ENCODE results near the gene AP1M1. TPM values are rescaled to one million over a fixed set of nuclear protein-coding genes. Genes with fewer than 3 reads are reported as not detected.

Gene AP1M1
- total and polyA plus RNA-seq, 2 of the 4 experiments (the other 2 are of a cell fraction) = 85.1 to 99.1 TPM

DNA sequence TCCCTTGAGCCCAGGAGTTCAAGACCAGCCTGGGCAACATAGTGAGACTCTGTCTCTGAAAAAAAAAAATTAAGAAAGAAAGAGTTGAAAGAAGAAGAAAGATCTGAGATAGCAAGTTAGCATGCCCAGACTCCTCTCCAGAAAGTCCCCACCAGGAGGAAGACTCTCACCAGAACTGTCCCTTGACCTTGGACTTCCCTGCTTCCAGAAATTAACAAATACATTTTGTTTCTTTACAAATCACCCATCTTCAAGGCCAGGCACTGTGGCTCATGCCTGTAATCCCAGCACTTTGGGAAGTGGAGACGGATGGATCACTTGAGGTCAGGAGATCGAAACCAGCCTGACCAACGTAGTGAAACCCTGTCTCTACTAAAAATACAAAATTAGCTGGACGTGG is 82.6 kb downstream of the AP1M1 start:
- H4K20me1 ChIP-seq (ENCODE audit: insufficient read depth, low read length) = 0 out of 2 replicates have a peak, but pooled peaks cover 4% of the 10 kb centered on the region
- intact Hi-C loops (cut with micrococcal nuclease) (loop anchor here (5.0 kb wide), 1 partner anchor 37 kb away; no protein-coding TSS in a partner anchor), in situ Hi-C loops (cut with MboI; ENCODE audit: low sequenced_read_pairs) (no loop called here), dilution Hi-C loops (cut with HindIII; ENCODE audit: low sequenced_read_pairs, unreplicated experiment) (no loop called here)
- H3K27me3 ChIP-seq (ENCODE audit: control insufficient read depth, insufficient read depth, low read length) = peaks cover 14% of the 10 kb centered on the region
- peaks cover 2% of the 10 kb centered on the region; the same call in 1 of the 2 replicates for H3K9me3 ChIP-seq (ENCODE audit: control insufficient read depth, insufficient read depth, low read length)
- H2BK5ac ChIP-seq (ENCODE audit: low read depth, low read length, poor library complexity, severe bottlenecking) = no peak overlapping the region
- no peak overlapping the region for H3K4me3 ChIP-seq (ENCODE audit: insufficient read depth, low read depth, low read length)
- H3K4me2 ChIP-seq (ENCODE audit: low read depth, low read length) = no peak overlapping the region
- H3K23ac ChIP-seq (ENCODE audit: low read depth, low read length) = 0 out of 2 replicates have a peak overlapping the region, but pooled peaks have one; percentile 33
- H4K91ac ChIP-seq (ENCODE audit: insufficient read depth, low read depth, low read length) = no peak overlapping the region
- H2AK5ac ChIP-seq (ENCODE audit: low read depth, low read length) = peak overlapping the region; percentile 11; the same call in 1 of the 2 replicates
- H3K79me1 ChIP-seq (ENCODE audit: low read depth in 1 of 2, low read length in 2 of 2) = no peaks in the 10 kb centered on the region; a peak in 1 of 4 replicates
- no TSS peak for BruUV-seq (replicated peaks)
- H2BK15ac ChIP-seq (ENCODE audit: low read depth, low read length) = peak overlapping the region; percentile 54; the same call in 1 of the 3 replicates
- H2BK120ac ChIP-seq (ENCODE audit: low read depth, low read length) = no peak overlapping the region
- ChIA-PET CTCF (no interaction called here), POLR2A (ENCODE audit: unreplicated experiment) (no interaction called here)
- H3K9ac ChIP-seq (ENCODE audit: low read depth, low read length) = no peak overlapping the region
- H3K4me1 ChIP-seq (ENCODE audit: control insufficient read depth, insufficient read depth, low read length) = peaks cover 6% of the 10 kb centered on the region
- H3K9me1 ChIP-seq (ENCODE audit: insufficient read depth, low read length) = peaks cover 6% of the 10 kb centered on the region; the same call in 1 of the 2 replicates
- peak overlapping the region; percentile 26 for H2BK20ac ChIP-seq (ENCODE audit: low read depth, low read length)
- no peaks in the 10 kb centered on the region for H3K36me3 ChIP-seq (ENCODE audit: control insufficient read depth, insufficient read depth, low read length)
- H4K8ac ChIP-seq (ENCODE audit: low read depth in 2 of 2, low read length in 2 of 2) = no peak overlapping the region
- H2AFZ ChIP-seq (replicated peaks; ENCODE audit: low read length, poor library complexity) = no peak overlapping the region
- H3K14ac ChIP-seq (replicated peaks; ENCODE audit: low read depth, low read length) = no peak overlapping the region
- no peak overlapping the region for H3K27ac ChIP-seq (ENCODE audit: insufficient read depth, low read length)
- ATAC-seq (ENCODE audit: low read depth) = no peak
- H3K56ac ChIP-seq (ENCODE audit: extremely low read depth, insufficient read depth, low read length) = no peak overlapping the region
- no peak for DNase-seq
- H3K18ac ChIP-seq (ENCODE audit: low read depth, low read length) = no peak overlapping the region
- no peak overlapping the region for H2AK9ac ChIP-seq (replicated peaks; ENCODE audit: low read depth, low read length, poor library complexity)
- peak overlapping the region; percentile 47; the same call in 1 of the 2 replicates for H3K4ac ChIP-seq (ENCODE audit: low read depth, low read length)
- TF ChIP-seq RAD21 (IDR thresholded peaks at IDR 0.05; ENCODE audit: low read length) (no peak), MAFK (IDR thresholded peaks at IDR 0.05; ENCODE audit: low read depth, low read length) (no peak), BHLHE40 (IDR thresholded peaks at IDR 0.05; ENCODE audit: low read depth, low read length) (no peak), CHD1 (IDR thresholded peaks at IDR 0.05; ENCODE audit: low read depth, low read length) (no peak), FOS (IDR thresholded peaks at IDR 0.05; ENCODE audit: low read depth, low read length) (no peak), MAZ (IDR thresholded peaks at IDR 0.05; ENCODE audit: borderline replicate concordance, low read depth, low read length) (no peak), POLR2A (IDR thresholded peaks at IDR 0.05; ENCODE audit: low read depth, low read length) (no peak), SMC3 (IDR thresholded peaks at IDR 0.05; ENCODE audit: low read depth, low read length) (no peak), RFX5 (IDR thresholded peaks at IDR 0.05; ENCODE audit: low read depth, low read length) (no peak), NFE2L2 (IDR thresholded peaks at IDR 0.05; ENCODE audit: low read depth, low read length) (no peak), CEBPB (IDR thresholded peaks at IDR 0.05; ENCODE audit: low read depth, low read length) (no peak), RCOR1 (IDR thresholded peaks at IDR 0.05; ENCODE audit: insufficient replicate concordance, low read length) (no peak)
- TF ChIP-seq, protein P1, sequence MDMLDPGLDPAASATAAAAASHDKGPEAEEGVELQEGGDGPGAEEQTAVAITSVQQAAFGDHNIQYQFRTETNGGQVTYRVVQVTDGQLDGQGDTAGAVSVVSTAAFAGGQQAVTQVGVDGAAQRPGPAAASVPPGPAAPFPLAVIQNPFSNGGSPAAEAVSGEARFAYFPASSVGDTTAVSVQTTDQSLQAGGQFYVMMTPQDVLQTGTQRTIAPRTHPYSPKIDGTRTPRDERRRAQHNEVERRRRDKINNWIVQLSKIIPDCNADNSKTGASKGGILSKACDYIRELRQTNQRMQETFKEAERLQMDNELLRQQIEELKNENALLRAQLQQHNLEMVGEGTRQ (IDR thresholded peaks at IDR 0.05; ENCODE audit: low read depth, low read length) = no peak
- TF ChIP-seq, protein P2, sequence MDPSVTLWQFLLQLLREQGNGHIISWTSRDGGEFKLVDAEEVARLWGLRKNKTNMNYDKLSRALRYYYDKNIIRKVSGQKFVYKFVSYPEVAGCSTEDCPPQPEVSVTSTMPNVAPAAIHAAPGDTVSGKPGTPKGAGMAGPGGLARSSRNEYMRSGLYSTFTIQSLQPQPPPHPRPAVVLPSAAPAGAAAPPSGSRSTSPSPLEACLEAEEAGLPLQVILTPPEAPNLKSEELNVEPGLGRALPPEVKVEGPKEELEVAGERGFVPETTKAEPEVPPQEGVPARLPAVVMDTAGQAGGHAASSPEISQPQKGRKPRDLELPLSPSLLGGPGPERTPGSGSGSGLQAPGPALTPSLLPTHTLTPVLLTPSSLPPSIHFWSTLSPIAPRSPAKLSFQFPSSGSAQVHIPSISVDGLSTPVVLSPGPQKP (IDR thresholded peaks at IDR 0.05; ENCODE audit: borderline replicate concordance, low read depth, low read length) = no peak
- no peak overlapping the region for H4K5ac ChIP-seq (ENCODE audit: low read depth, low read length)
- WGBS, 2 experiments (ENCODE audit: extremely low coverage in 2 of 2, insufficient read length in 1 of 2) = no CpG with 5 or more reads among the region's 4 CpGs

Data from IMR-90 (cell line).